Right lobe of liver (tissue), 6 donors: ENCODE measurements around the gene APOA1. TPM values are rescaled to one million over a fixed set of nuclear protein-coding genes. Genes with fewer than 3 reads are reported as not detected.
"Not testable (repeated sequence)": the region's sequence is repeated elsewhere in the genome, so short reads cannot be mapped to it uniquely, and the experiment has no call there.

Experiments used
- ATAC-seq, 4 donors: fragments of 200-7000 bp; cut with Tn5 transposase; one replicate each; pipeline ENCODE4 v1.9.1; 2020; ENCODE audit warnings: mild to moderate bottlenecking in 4 of 4, moderate library complexity in 4 of 4
- DNase-seq, 3 donors: peaks; one replicate each; pipeline ENCODE4 v3.0.0-alpha.2; 2020
- H3K27ac ChIP-seq, 3 donors: fragments of 200-600 bp; one replicate each; pipeline ENCODE4 v1.8.0; 2022
- H3K27me3 ChIP-seq, 2 donors: fragments of 200-600 bp; one replicate each; pipeline ENCODE4 v1.8.0; 2022
- H3K36me3 ChIP-seq, 4 donors: fragments of 200-600 bp; sonication (generic) in 1 of 4; one replicate each; pipeline versions ENCODE4 v1.5.1 to v1.8.0; 2017 to 2022; ENCODE audit warnings: control low read depth in 1 of 4
- H3K4me1 ChIP-seq, 4 donors: fragments of 200-600 bp; sonication (generic) in 1 of 4; one replicate each; pipeline versions ENCODE4 v1.5.1 to v1.8.0; 2017 to 2022; ENCODE audit warnings: control low read depth in 1 of 4
- H3K4me3 ChIP-seq, 3 donors: fragments of 200-600 bp; one replicate each; pipeline ENCODE4 v1.8.0; 2022
- H3K9me3 ChIP-seq, 4 donors: fragments of 200-600 bp; sonication (generic) in 1 of 4; one replicate each; pipeline versions ENCODE4 v1.5.1 to v1.8.0; 2017 to 2022; ENCODE audit warnings: control low read depth in 1 of 4
- POLR2A ChIP-seq: fragments of 450-650 bp; IDR thresholded peaks from one replicate; pipeline ENCODE4 v1.6.1; 2017; ENCODE audit warnings: antibody characterized with exemption, mild to moderate bottlenecking
- WGBS: methylation state at CpG from one replicate; pipeline ENCODE4 v1.1.6; 2018; ENCODE audit warnings: low coverage, low lambda C conversion rate; ENCODE audit not compliant: insufficient coverage; ENCODE audit errors: missing lambda C conversion rate; 5-methylcytosine and 5-hydroxymethylcytosine counted together
- intact Hi-C, 2 donors: fragments of 100-400 bp; cut with DNase I; formaldehyde crosslinking; loops; one replicate each; pipeline versions ENCODE4 v1.11.2 to v1.14.1; 2022
- total RNA-seq, 6 experiments: library from RNA; depleted of rRNA in 2 of 6; stranded (reverse); fragments of >200 nt in 2 of 6; fragmentation: NEBNext Ultra II Directional in 3 of 6; extraction: Animal tissue kit (Norgen Biotek cat#: 25700) in 3 of 6; gene quantifications; one replicate each; pipeline versions ENCODE4 v1.1.0 to v1.2.4, GENCODE V29; 2016 to 2023
- TF ChIP-seq, protein P1 (sequence below), 4 donors: fragments of 200-600 bp in 3 of 4; fragments of 450-650 bp in 1 of 4; IDR thresholded peaks; one replicate each; pipeline versions ENCODE4 v1.5.1 to v1.8.0; 2016 to 2022; ENCODE audit warnings: antibody characterized with exemption in 4 of 4, mild to moderate bottlenecking in 2 of 4
- donor health status: DM: no; HTN: yes; CAD: no.
- donor health status: DM: no; HTN: no; CAD: no.
- donor health status: DM: no; HTN: no; CAD: no.
- donor health status: DM: no; HTN: yes; CAD: no.
- donor health status: DM: no; HTN: yes; CAD: no.

The APOA1 gene
- total RNA-seq, 6 experiments from 2014 or later, result 5,429 to 12,494 (median 8,679) TPM

DNA sequence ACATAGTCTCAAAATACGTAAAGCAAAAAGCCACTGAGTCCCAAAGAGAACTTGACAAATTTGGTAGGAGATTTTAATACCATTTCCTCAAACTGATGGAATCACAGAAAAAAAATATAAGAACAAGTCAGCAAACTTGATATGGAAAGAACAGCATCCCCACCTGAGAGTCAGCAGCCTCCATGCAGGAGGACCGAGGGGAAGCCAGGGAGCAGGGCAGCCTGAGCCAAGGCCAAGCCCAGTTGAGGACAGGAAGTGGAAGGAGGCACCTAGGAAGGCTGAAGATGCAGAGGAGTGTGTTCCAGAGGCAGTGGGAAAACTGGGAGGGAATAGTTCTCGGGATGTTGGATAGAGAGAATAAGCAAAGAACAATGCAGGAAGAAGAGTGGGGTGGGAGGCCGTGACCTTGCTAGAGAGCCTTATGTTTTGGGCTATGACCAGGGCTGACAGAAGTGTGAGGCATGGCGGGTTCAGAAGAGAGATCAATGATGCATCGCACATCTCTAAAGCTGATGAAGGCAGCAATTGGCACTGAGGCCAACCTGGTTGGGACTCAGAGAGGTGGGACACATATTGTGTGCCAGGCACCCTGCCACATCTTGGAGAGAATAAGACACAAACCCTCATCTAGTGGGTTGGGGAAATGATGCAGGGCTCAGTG, 29.7 kb downstream of the APOA1 start:
- intact Hi-C loops, result no loop called here
- no peaks in the 10 kb centered on the region for H3K9me3 ChIP-seq
- no peaks in the 10 kb centered on the region for H3K27me3 ChIP-seq
- no peak overlapping the region for H3K4me3 ChIP-seq
- WGBS, result 55% methylated on average over 4 of the region's 6 CpGs
- no peaks in the 10 kb centered on the region for H3K36me3 ChIP-seq
- peak overlapping the region in 2 of 3 donors; percentile 81 to 83 for H3K27ac ChIP-seq
- no peak for DNase-seq
- TF ChIP-seq POLR2A, result no peak
- TF ChIP-seq, protein P1, sequence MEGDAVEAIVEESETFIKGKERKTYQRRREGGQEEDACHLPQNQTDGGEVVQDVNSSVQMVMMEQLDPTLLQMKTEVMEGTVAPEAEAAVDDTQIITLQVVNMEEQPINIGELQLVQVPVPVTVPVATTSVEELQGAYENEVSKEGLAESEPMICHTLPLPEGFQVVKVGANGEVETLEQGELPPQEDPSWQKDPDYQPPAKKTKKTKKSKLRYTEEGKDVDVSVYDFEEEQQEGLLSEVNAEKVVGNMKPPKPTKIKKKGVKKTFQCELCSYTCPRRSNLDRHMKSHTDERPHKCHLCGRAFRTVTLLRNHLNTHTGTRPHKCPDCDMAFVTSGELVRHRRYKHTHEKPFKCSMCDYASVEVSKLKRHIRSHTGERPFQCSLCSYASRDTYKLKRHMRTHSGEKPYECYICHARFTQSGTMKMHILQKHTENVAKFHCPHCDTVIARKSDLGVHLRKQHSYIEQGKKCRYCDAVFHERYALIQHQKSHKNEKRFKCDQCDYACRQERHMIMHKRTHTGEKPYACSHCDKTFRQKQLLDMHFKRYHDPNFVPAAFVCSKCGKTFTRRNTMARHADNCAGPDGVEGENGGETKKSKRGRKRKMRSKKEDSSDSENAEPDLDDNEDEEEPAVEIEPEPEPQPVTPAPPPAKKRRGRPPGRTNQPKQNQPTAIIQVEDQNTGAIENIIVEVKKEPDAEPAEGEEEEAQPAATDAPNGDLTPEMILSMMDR (IDR thresholded peaks at IDR 0.05), result no peak
- ATAC-seq, result no peak
- peaks cover 0 to 51% (median 17%) of the 10 kb centered on the region in 4 donors for H3K4me1 ChIP-seq

DNA sequence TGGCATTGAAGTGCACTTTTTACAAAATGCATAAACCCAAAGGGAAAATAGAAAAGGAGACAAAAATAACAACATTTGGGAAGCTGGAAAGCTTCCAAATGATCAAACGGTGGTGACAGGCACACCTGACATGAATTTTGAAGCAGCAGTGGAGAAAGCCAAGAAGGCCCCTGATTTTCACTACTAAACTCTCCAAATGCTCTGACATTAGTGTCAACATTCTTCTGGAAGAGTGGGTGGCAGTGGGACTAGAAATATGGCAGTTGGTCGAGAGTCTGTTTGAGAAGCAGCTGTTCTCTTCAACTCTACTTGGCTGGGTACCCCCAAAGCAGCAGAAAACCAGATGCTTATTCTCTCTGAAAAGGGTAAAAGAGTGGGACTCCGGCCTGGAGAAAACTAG, 33.4 kb downstream of the APOA1 start:
- Histone ChIP-seq H3K4me3 (no peak overlapping the region), H3K9me3 (no peaks in the 10 kb centered on the region), H3K27me3 (no peaks in the 10 kb centered on the region), H3K27ac (no peak overlapping the region), H3K36me3 (no peaks in the 10 kb centered on the region), H3K4me1 (peaks cover 0 to 38% (median 12%) of the 10 kb centered on the region in 4 donors)
- TF ChIP-seq, protein P1 (IDR thresholded peaks at IDR 0.05), result no peak
- TF ChIP-seq POLR2A, result no peak
- intact Hi-C loops, result no loop called here
- no peak for DNase-seq
- no peak for ATAC-seq
- 73% methylated on average over 3 of the region's 3 CpGs for WGBS

DNA sequence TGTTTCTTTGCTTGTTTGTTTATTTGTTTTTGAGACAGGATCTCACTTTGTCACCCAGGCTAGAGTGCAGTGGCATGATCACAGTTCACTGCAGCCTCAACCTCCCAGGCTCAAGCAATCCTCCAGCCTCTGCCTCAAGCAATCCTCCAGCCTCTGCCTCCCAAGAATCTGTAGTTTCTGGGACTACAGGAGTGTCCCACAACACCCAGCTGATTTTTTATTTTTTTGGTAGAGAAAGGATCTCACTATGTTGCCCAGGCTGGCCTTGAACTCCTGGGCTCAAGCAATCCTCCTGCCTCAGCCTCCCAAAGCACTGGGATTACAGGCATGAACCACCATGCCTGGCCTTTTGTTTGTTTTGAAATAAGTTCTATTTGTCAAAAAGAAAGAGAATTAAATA, 35.8 kb downstream of the APOA1 start:
- H3K27ac ChIP-seq, ATAC-seq, DNase-seq, H3K27me3 ChIP-seq, H3K4me3 ChIP-seq, intact Hi-C loops, H3K36me3 ChIP-seq, H3K9me3 ChIP-seq: not testable (repeated sequence)
- H3K4me1 ChIP-seq, result peaks cover 0 to 35% (median 7%) of the 10 kb centered on the region in 4 donors

DNA sequence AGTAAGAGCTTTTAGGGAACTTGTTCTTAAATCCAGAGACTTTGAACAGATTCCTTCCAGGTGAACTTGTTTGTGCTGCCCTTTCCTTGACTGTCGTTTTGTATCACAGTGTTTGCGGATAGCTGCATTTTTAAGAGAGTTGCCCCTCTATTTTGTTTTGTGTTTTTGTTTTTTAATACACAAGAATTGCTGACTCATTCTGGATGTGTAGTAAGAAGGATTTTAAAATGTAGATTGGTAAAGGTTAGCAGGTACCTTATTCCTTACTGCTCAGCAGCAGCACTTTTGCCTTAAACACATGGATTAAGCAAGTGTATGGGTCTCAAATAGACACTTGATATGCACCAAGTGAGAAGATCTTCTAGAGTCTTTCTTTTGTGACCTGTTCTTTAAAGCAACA, 36.8 kb downstream of the APOA1 start:
- no peaks in the 10 kb centered on the region for H3K36me3 ChIP-seq
- peaks cover 0 to 26% (median 2%) of the 10 kb centered on the region in 4 donors for H3K4me1 ChIP-seq
- no peak overlapping the region for H3K4me3 ChIP-seq
- TF ChIP-seq, protein P1 (IDR thresholded peaks at IDR 0.05), result no peak
- no peak for TF ChIP-seq POLR2A
- H3K27me3 ChIP-seq, result no peaks in the 10 kb centered on the region
- ATAC-seq, result no peak
- H3K27ac ChIP-seq, result no peak overlapping the region
- no peak for DNase-seq
- 82% methylated on average over 2 of the region's 2 CpGs for WGBS
- intact Hi-C loops, result no loop called here
- H3K9me3 ChIP-seq, result no peaks in the 10 kb centered on the region

DNA sequence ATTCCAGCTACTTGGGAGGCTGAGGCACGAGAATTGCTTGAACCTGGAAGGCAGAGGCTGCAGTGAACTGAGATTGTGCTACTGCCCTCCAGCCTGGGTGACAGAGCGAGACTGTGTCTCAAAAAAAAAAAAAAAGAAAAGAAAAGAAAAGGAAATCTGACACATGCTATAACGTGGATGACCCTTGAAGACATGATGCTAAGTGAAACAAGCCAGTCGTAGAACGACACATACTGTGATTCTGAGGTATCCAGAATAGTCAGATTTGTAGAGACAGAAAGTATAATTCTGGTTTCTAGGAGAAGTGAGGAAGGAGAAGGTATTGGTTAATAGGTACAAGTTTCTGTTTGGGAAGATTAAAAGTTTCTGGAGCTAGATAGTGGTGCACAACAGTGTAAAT, 39.1 kb downstream of the APOA1 start:
- ATAC-seq (no peak), DNase-seq (no peak)
- H3K27ac ChIP-seq, result no peak overlapping the region
- no peak overlapping the region for H3K4me3 ChIP-seq
- TF ChIP-seq, protein P1 (IDR thresholded peaks at IDR 0.05), result no peak
- no peak for TF ChIP-seq POLR2A
- intact Hi-C loops, result no loop called here
- no peaks in the 10 kb centered on the region for H3K9me3 ChIP-seq
- peaks cover 0 to 30% (median 3%) of the 10 kb centered on the region in 4 donors for H3K4me1 ChIP-seq
- 71% methylated on average over 5 of the region's 5 CpGs for WGBS
- H3K36me3 ChIP-seq, result no peaks in the 10 kb centered on the region
- H3K27me3 ChIP-seq, result no peaks in the 10 kb centered on the region
